Subcutaneous abdominal adipose tissue (tissue), 5 donors: ENCODE results near the gene SNCB.
A peak's percentile ranks its signal among the peaks of the same experiment; 100 is the strongest.

Source experiments
- H3K27ac ChIP-seq: one replicate; pipeline ENCODE4 v1.7.0; 2013; ENCODE audit warnings: low read depth, mild to moderate bottlenecking, inconsistent platforms, low read length, moderate library complexity
- H3K27me3 ChIP-seq, 5 donors: one replicate each; pipeline ENCODE4 v1.7.0; 2013; ENCODE audit warnings: low read length in 5 of 5, inconsistent platforms in 1 of 5; ENCODE audit not compliant: control insufficient read depth in 5 of 5, insufficient read depth in 4 of 5
- H3K36me3 ChIP-seq, 5 donors: one replicate each; pipeline ENCODE4 v1.7.0; 2013; ENCODE audit warnings: low read length in 5 of 5; ENCODE audit not compliant: control insufficient read depth in 5 of 5, insufficient read depth in 5 of 5
- H3K4me1 ChIP-seq, 5 donors: one replicate each; pipeline ENCODE4 v1.7.0; 2013; ENCODE audit warnings: low read length in 5 of 5, mild to moderate bottlenecking in 3 of 5, moderate library complexity in 1 of 5; ENCODE audit not compliant: control insufficient read depth in 5 of 5, insufficient read depth in 5 of 5
- H3K4me3 ChIP-seq, 5 donors: one replicate each; pipeline ENCODE4 v1.7.0; 2013; ENCODE audit warnings: low read length in 5 of 5, low read depth in 1 of 5
- H3K9ac ChIP-seq, 5 donors: one replicate each; pipeline ENCODE4 v1.7.0; 2013; ENCODE audit warnings: low read length in 5 of 5, mild to moderate bottlenecking in 4 of 5, moderate library complexity in 3 of 5
- H3K9me3 ChIP-seq, 5 donors: one replicate each; pipeline ENCODE4 v1.7.0; 2013; ENCODE audit warnings: low read length in 5 of 5; ENCODE audit not compliant: control insufficient read depth in 5 of 5
- donor health status: healthy.
- donor health status: healthy.
- donor health status: healthy.
- donor health status: healthy.
- donor health status: healthy.

SNCB gene

DNA sequence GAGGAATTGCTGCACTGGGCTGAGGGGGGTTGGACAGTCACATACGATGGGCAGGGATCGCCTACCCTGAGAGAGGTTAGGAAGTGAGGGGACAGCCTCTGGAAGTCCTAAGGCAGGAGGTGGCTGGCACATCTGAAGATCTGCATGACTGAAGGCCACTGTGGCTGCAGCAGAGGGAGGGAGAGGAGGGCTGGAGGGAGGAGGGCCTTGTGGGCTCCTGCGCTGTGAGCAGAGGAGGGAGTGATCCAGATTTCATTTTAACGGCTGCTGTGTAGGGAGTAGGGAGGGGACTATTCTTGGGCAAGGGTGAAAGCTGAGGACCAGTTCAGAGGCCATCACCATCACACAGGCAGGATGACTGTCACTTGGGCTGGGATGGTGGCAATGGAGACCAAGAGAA, 7.2 kb upstream of the SNCB start:
- H3K9ac ChIP-seq, result no peak overlapping the region
- no peak overlapping the region for H3K4me3 ChIP-seq
- H3K4me1 ChIP-seq, result peaks cover 0 to 9% (median 0%) of the 10 kb centered on the region in 5 donors
- peaks cover 13 to 37% (median 19%) of the 10 kb centered on the region in 5 donors for H3K27me3 ChIP-seq
- H3K27ac ChIP-seq, result no peak overlapping the region
- H3K9me3 ChIP-seq, result peaks cover 0 to 5% (median 3%) of the 10 kb centered on the region in 5 donors
- no peaks in the 10 kb centered on the region for H3K36me3 ChIP-seq

DNA sequence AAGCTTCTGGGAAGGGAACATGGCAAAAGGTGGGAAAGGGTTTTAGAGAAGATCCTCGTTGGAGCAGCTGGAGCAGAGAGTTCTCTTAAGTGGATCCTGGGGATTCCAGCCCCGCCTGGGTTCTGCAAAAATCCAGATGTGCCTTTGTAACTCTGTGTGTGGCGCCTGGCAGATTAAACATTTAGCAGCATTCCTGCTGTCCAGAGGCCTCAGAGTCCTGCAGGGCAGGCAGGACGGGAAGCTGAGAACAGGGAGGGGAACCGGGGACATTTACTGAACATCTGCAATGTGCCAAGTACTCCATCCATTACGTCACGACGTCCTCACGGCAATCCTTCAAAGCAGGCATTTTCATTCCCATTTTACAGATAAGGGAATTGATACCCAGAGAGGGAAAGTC, 6.1 kb upstream of the SNCB start:
- peaks cover 20 to 45% (median 26%) of the 10 kb centered on the region in 5 donors for H3K27me3 ChIP-seq
- H3K4me3 ChIP-seq, result no peak overlapping the region
- no peak overlapping the region for H3K27ac ChIP-seq
- no peak overlapping the region for H3K9ac ChIP-seq
- H3K9me3 ChIP-seq, result peaks cover 0 to 5% (median 3%) of the 10 kb centered on the region in 5 donors
- H3K36me3 ChIP-seq, result no peaks in the 10 kb centered on the region
- H3K4me1 ChIP-seq, result peaks cover 0 to 9% (median 0%) of the 10 kb centered on the region in 5 donors

DNA sequence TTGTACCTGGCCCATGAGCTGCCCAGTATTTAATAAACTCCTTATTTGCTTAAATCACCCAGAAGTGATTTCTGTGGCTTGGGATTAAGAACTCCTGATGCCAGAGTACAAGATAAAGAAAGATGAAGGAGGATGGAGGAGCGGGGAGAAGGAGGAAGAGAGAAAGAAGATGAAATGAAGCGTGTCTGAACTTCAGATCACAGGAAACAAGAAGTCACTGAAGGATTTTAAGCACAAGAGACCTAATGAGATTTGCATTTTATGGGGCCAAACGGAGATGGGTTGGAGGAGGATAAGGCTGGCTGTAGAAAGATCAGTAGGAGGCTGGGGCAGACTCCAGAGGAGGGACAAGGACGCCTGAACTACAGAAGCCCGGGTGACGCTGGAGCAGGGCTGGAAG, 3.3 kb upstream of the SNCB start:
- Histone ChIP-seq H3K36me3 (no peaks in the 10 kb centered on the region), H3K9ac (no peak overlapping the region), H3K27ac (no peak overlapping the region), H3K27me3 (peaks cover 42 to 72% (median 50%) of the 10 kb centered on the region in 5 donors), H3K4me1 (peaks cover 0 to 15% (median 10%) of the 10 kb centered on the region in 5 donors), H3K4me3 (no peak overlapping the region), H3K9me3 (peaks cover 0 to 5% (median 3%) of the 10 kb centered on the region in 5 donors)

DNA sequence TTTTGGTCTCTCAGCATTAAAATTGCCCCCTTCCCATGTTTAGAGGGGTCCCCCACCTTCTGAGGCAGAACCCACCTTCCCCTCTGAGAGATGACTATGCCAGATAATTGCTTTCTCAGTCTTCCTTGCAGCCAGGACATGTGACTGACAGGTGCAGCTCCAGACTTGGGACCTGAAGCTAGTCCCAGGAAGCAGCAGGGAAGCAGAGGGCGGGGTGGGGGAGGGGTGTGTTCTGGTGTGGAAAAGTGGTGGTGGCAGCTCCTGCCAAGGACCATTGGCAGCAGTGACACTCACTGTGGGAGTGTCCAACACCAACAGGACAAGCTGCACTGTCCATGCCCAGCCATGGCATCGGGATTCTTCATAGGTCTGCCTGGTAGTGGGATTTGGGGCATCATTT, 2.4 kb upstream of the SNCB start:
- Histone ChIP-seq H3K36me3 (no peaks in the 10 kb centered on the region), H3K4me1 (peaks cover 0 to 15% (median 10%) of the 10 kb centered on the region in 5 donors), H3K9ac (no peak overlapping the region), H3K27me3 (peaks cover 50 to 80% (median 59%) of the 10 kb centered on the region in 5 donors), H3K4me3 (no peak overlapping the region), H3K27ac (no peak overlapping the region), H3K9me3 (peaks cover 0 to 5% (median 3%) of the 10 kb centered on the region in 5 donors)

DNA sequence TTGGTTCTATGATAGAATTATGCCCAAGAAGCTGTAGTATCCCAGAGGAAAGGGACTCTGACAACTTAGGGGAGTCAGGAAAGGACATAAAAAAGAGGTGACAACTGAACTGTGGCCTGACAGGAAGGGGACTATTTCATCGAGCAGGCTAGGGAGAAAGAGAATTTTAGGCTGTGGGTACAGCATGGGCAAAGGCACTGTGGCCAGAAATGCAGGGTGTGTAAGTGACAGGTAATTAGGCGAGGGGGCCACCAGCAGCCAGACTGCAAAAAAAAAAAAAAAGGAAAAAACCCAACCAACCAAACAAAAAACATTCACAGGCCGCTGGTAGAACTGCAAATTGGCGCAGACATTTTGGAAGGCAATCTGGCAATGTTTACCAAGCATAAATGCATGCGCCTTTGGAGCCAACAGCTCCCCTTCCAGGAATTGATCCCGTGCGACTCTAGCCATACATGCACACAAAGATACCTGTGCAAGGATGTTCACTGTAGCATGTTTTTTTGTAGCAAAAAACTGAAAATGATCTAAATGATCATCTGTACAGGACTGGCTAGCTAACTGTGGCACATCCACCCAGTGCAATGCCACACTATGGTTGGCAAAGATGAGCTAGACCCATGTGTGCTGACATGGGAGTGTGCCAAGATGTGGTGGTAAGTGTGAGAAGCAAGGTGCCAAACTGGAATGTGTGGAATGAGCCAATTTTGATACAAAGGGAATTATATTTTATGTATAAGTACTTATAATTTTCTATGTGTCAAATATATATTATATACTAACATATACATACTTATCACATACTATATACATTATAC, 1.3 kb upstream of the SNCB start:
- H3K9me3 ChIP-seq, result peaks cover 0 to 5% (median 3%) of the 10 kb centered on the region in 5 donors
- H3K4me1 ChIP-seq, result peaks cover 0 to 15% (median 10%) of the 10 kb centered on the region in 5 donors
- H3K27ac ChIP-seq, result no peak overlapping the region
- no peaks in the 10 kb centered on the region for H3K36me3 ChIP-seq
- no peak overlapping the region for H3K4me3 ChIP-seq
- no peak overlapping the region for H3K9ac ChIP-seq
- H3K27me3 ChIP-seq, result peaks cover 53 to 85% (median 70%) of the 10 kb centered on the region in 5 donors

DNA sequence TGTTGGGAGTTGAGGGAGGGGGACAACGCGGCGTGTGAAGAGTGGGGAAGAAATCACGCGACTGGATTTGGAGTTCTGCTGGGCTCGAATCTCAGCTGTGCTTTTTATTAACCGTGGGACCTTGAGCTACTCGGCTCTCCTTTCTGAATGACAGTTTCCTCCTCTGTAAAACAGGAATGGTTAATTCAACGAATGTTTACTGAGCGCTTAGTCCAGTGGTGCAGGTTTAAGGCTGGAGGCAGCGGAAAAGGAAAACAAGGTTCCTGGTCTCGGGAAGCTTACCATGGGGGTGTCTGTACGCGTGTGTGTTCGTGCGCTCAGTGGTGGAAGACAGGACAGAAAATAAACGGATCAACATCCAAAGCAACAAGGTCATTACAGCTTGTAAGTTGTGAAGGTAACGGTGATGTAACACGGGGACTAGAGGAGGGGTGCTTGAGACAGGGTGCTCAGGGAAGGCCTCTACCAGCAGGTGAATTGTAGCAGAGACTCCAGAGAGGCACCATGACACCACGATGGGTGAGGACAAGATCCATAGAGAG, 418 bp upstream of the SNCB start:
- peaks cover 0 to 15% (median 10%) of the 10 kb centered on the region in 5 donors for H3K4me1 ChIP-seq
- H3K9ac ChIP-seq, result no peak overlapping the region
- H3K4me3 ChIP-seq, result peak overlapping the region in 3 of 5 donors; percentile 19 to 46 (median 46)
- peaks cover 0 to 5% (median 3%) of the 10 kb centered on the region in 5 donors for H3K9me3 ChIP-seq
- no peak overlapping the region for H3K27ac ChIP-seq
- no peaks in the 10 kb centered on the region for H3K36me3 ChIP-seq
- peaks cover 60 to 91% (median 79%) of the 10 kb centered on the region in 5 donors for H3K27me3 ChIP-seq

DNA sequence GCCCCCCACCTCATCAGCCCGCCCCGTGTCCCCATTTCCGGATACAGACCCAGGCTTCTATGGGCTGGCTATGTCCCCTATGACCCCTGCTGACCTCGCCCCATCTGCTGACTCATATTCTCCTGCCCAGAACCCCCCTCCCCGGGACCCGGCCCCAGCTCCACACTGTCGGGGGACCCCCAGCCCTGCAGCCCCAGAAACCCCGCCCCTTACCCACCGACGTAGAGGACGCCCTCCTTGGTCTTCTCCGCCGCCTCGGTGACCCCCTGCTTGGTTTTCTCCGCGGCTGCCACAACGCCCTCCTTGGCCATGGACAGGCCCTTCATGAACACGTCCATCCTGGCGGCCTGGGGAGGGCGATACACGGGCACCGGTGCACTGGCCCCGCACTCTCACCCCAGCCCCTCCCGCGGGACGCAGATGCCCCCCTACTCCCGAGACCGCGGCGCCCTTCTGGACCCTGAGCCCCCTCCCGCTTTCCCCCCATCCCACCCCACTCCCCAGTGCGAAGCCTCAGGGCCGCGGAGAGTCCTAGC, 949 bp downstream of the SNCB start:
- H3K9me3 ChIP-seq, result no peaks in the 10 kb centered on the region
- no peak overlapping the region for H3K9ac ChIP-seq
- peak overlapping the region in 1 of 5 donors; percentile 46 for H3K4me3 ChIP-seq
- peaks cover 57 to 90% (median 79%) of the 10 kb centered on the region in 5 donors for H3K27me3 ChIP-seq
- H3K4me1 ChIP-seq, result peaks cover 0 to 15% (median 10%) of the 10 kb centered on the region in 5 donors
- no peaks in the 10 kb centered on the region for H3K36me3 ChIP-seq
- no peak overlapping the region for H3K27ac ChIP-seq

DNA sequence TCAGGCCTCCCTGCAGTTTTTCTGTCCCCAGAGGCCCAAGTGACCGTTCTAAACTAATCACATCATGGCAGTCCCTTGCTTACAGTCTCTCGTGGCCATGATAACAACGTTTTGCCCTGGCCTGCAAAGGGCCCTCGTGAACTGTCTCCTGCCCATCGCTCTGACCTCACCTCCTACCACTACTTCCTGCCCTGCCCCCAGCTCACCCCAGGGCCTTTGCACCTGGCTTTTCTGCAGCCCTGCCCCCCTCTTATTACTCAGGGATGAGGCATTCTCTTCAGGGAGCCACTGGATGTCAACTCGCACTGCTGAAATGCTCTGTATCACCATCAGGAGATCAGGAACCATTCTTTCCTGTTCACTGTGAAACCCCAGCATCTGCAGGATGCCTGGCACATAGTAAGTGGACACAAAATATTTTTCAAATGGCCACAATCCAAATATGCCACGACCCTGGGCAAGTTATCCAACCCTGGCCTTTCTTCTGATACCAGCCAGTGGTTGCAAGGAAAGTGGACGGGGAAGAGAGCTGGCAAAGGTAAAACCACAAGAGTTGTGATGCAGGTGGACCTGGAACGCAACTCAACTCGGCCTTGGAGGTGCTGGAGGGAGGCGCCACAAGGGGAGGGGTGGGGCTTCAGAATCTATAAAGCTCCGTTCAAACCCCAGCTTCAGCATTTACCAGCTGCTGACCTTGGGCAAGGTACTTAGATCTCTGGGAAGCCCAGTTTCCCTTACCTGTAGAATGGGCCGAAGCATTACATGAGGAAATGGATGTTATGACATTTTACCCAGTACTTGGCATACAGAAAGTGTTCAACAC, 1.7 kb downstream of the SNCB start:
- Histone ChIP-seq H3K9ac (no peak overlapping the region), H3K27me3 (peaks cover 55 to 89% (median 79%) of the 10 kb centered on the region in 5 donors), H3K27ac (no peak overlapping the region), H3K9me3 (no peaks in the 10 kb centered on the region), H3K36me3 (no peaks in the 10 kb centered on the region), H3K4me1 (peaks cover 0 to 15% (median 10%) of the 10 kb centered on the region in 5 donors), H3K4me3 (no peak overlapping the region)

DNA sequence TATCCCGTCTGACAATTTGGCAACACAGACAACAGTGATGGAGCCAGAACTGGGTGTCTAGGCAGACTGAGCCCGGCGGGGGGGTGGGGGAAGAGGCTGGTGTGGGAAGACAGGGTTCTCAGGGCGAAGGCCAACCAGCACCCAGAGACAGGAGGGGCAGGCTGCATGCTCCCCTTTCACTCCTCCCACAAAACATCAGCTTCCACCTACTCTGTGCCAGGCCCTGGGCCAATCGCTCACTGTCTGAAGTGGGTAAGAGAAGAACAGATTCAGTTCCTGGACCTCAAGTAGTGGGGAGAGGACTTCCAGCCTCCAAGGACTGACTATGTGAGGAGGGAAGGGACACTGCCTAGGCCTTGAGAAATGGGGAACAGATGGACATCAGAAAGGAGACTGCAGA, 2.8 kb downstream of the SNCB start:
- Histone ChIP-seq H3K4me3 (no peak overlapping the region), H3K36me3 (no peaks in the 10 kb centered on the region), H3K27me3 (peaks cover 53 to 80% (median 73%) of the 10 kb centered on the region in 5 donors), H3K27ac (no peak overlapping the region), H3K9me3 (no peaks in the 10 kb centered on the region), H3K9ac (no peak overlapping the region), H3K4me1 (peaks cover 0 to 15% (median 10%) of the 10 kb centered on the region in 5 donors)
